Heart left ventricle (tissue), 16 donors: Measurements from ENCODE around the gene SH2D3C. TPM values are rescaled to one million over a fixed set of nuclear protein-coding genes. Genes with fewer than 3 reads are reported as not detected.

ENCODE experiments used
- ATAC-seq, 4 donors: fragments of 200-7000 bp; cut with Tn5 transposase; one replicate each; pipeline ENCODE4 v1.9.1; 2020 to 2022; ENCODE audit warnings: moderate library complexity in 4 of 4, mild to moderate bottlenecking in 3 of 4, moderate number of reproducible peaks in 1 of 4
- DNase-seq, 5 donors: peaks; one replicate each; pipeline ENCODE4 v3.0.0-alpha.2; 2020
- H3K27ac ChIP-seq, 12 donors: fragments of 200-600 bp; sonication (generic) in 4 of 12; one replicate each; pipeline versions ENCODE4 v1.5.0 to v1.8.0; 2016 to 2022; ENCODE audit warnings: mild to moderate bottlenecking in 2 of 12
- H3K27me3 ChIP-seq, 9 donors: fragments of 200-600 bp; sonication (generic) in 2 of 9; one replicate each; pipeline versions ENCODE4 v1.5.1 to v1.8.0; 2016 to 2022; ENCODE audit warnings: mild to moderate bottlenecking in 3 of 9
- H3K36me3 ChIP-seq, 9 donors: fragments of 200-600 bp; sonication (generic) in 2 of 9; one replicate each; pipeline versions ENCODE4 v1.5.0 to v1.8.0; 2018 to 2022; ENCODE audit warnings: mild to moderate bottlenecking in 2 of 9
- H3K4me1 ChIP-seq, 12 donors: fragments of 200-600 bp; sonication (generic) in 4 of 12; one replicate each; pipeline versions ENCODE4 v1.5.0 to v1.8.0; 2016 to 2022; ENCODE audit warnings: mild to moderate bottlenecking in 3 of 12
- H3K4me3 ChIP-seq, 12 donors: fragments of 200-600 bp; sonication (generic) in 4 of 12; one replicate each; pipeline versions ENCODE4 v1.5.0 to v1.8.0; 2017 to 2022; ENCODE audit warnings: mild to moderate bottlenecking in 9 of 12, moderate library complexity in 4 of 12
- H3K9me3 ChIP-seq, 12 donors: fragments of 200-600 bp; sonication (generic) in 4 of 12; one replicate each; pipeline versions ENCODE4 v1.5.0 to v1.8.0; 2016 to 2022; ENCODE audit warnings: mild to moderate bottlenecking in 1 of 12
- POLR2A ChIP-seq, 2 donors: fragments of 450-650 bp; IDR thresholded peaks; one replicate each; pipeline ENCODE4 v1.6.1; 2017; ENCODE audit warnings: antibody characterized with exemption in 2 of 2, mild to moderate bottlenecking in 2 of 2, moderate library complexity in 2 of 2
- WGBS, 4 donors: extraction: QIAGEN DNeasy Blood & Tissue Kit in 2 of 4; methylation state at CpG; one replicate each; pipeline versions ENCODE4 v1.1.5 to v1.1.7; 2013 to 2018; 5-methylcytosine and 5-hydroxymethylcytosine counted together
- intact Hi-C, 10 donors: fragments of 100-400 bp; cut with DNase I; formaldehyde crosslinking; loops; one replicate each; pipeline versions ENCODE4 v1.11.1 to v1.14.2; 2022
- polyA plus RNA-seq, 2 donors: library from polyadenylated mRNA; stranded (reverse); fragments of 200-250 nt; gene quantifications; one replicate each; pipeline ENCODE4 v1.2.3, GENCODE V29; 2013
- total RNA-seq, 9 donors: library from RNA; depleted of rRNA in 2 of 9; stranded (reverse); fragments of >200 nt in 2 of 9; fragmentation: NEBNext Ultra II Directional in 3 of 9; extraction: Animal tissue kit (Norgen Biotek cat#: 25700) in 3 of 9; gene quantifications; one replicate each; pipeline versions ENCODE4 v1.1.0 to v1.2.4, GENCODE V29; 2016 to 2023
- TF ChIP-seq, protein P1 (sequence below), 12 donors: fragments of 200-600 bp; sonication (generic) in 4 of 12; IDR thresholded peaks; one replicate each; pipeline versions ENCODE4 v1.5.0 to v1.8.0; 2018 to 2022; ENCODE audit warnings: antibody characterized with exemption in 12 of 12, mild to moderate bottlenecking in 5 of 12
- donor health status: ischemic (EF 13 %, LVEDD 7.1; RV severe dilation, severe dysfunction).
- donor health status: healthy with polysubstance abuse.
- donor health status: DM: no; HTN: yes; CAD: no.
- donor health status: DM: no; HTN: no; CAD: no.
- donor health status: ischemic (EF 25% LVEDD 6.9; RV normal size, moderate dysfunction).
- donor health status: ischemic (EF 25% LVEDD 5.7; RV mildly dilated, moderate dysfunction).
- donor health status: healthy.
- donor health status: DM: yes; HTN: yes; CAD: no.
- donor health status: ischemic (EF 35%, LVEDD 5.7; RV mildly dilated, moderate dysfunction).
- donor health status: nonischemic (EF 11% LVEDD 7.7; RV severe dilation, severe dysfunction).
- donor health status: DM: yes; HTN: yes; CAD: no.
- donor health status: PGD.
- donor health status: ischemic (EF 29% LVEDD 5.4; RV normal size, mild dysfunction).
- donor health status: nonischemic (EF 23%, LVEDD 6.1; RV moderate dilation, normal function).

SH2D3C gene
- total and polyA plus RNA-seq, 11 donors = 13.7 to 38.9 (median 21.0) TPM

DNA sequence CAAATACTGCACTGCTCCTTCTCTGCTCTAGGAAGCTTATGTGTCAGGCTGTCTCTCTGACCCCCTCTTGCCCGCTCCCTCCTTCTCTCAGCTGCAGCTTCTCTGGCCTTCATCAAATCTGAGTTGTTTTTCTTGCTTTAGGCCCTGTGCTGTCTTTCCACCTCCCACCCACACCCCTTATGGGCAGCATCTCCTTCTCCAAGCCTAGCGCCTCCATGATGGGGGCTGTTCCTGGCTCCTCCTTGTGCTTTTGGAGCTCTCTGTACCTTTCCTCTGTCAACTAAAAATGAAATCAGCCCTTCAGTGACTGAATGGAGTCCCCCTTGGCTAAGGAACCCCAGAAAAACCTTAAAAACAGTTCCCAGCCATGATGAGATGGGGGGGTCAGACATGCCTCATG is 78.3 kb downstream of the SH2D3C start:
- TF ChIP-seq POLR2A (IDR thresholded peaks at IDR 0.05) = no peak
- TF ChIP-seq, protein P1, sequence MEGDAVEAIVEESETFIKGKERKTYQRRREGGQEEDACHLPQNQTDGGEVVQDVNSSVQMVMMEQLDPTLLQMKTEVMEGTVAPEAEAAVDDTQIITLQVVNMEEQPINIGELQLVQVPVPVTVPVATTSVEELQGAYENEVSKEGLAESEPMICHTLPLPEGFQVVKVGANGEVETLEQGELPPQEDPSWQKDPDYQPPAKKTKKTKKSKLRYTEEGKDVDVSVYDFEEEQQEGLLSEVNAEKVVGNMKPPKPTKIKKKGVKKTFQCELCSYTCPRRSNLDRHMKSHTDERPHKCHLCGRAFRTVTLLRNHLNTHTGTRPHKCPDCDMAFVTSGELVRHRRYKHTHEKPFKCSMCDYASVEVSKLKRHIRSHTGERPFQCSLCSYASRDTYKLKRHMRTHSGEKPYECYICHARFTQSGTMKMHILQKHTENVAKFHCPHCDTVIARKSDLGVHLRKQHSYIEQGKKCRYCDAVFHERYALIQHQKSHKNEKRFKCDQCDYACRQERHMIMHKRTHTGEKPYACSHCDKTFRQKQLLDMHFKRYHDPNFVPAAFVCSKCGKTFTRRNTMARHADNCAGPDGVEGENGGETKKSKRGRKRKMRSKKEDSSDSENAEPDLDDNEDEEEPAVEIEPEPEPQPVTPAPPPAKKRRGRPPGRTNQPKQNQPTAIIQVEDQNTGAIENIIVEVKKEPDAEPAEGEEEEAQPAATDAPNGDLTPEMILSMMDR (IDR thresholded peaks at IDR 0.05) = no peak
- ATAC-seq = no peak
- Histone ChIP-seq H3K36me3 (no peaks in the 10 kb centered on the region), H3K27me3 (no peaks in the 10 kb centered on the region), H3K4me1 (peaks cover 0 to 14% (median 8%) of the 10 kb centered on the region in 12 donors), H3K27ac (peak overlapping the region in 9 of 12 donors; percentile 69 to 90 (median 86)), H3K4me3 (no peak overlapping the region), H3K9me3 (no peaks in the 10 kb centered on the region)
- DNase-seq = no peak
- WGBS, 4 donors = 94 to 99% (median 97%) methylated on average over 2 of the region's 2 CpGs
- intact Hi-C loops = no loop called here

DNA sequence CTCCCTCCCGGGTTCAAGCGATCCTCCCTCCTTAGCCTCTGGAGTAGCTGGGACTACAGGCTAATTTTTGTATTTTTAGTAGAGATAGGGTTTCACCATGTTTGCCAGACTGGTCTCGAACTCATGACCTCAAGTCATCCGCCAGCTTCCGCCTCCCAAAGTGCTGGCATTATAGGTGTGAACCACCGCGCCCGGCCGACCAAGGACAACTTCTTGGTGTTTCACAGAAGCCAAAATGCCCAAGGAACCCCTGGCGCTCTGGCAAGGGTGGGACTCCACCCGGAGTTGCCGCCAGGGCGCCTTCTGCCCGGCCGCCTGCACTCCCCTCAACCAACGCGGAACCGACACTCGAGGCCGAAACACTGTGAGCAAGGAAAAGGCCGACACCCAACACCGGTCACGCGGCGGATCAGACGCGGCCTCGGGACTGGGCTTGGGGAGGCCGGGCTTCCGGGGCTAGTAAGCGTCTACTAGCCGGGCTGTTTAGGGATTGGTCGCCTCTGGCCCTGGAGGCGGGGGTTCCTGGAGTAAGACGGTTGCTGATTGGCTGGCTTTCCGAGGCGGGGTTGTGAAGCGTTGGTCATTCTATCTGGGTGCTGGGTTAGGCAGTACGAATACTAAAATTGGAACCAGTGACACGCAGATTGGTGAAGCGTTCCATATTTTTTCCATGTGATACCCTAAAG is 79.3 kb downstream of the SH2D3C start:
- Histone ChIP-seq H3K36me3 (no peaks in the 10 kb centered on the region), H3K27me3 (no peaks in the 10 kb centered on the region), H3K4me3 (peak overlapping the region in 9 of 12 donors; percentile 23 to 49 (median 38)), H3K9me3 (no peaks in the 10 kb centered on the region), H3K27ac (peak overlapping the region; percentile 26 to 92 (median 87)), H3K4me1 (peaks cover 0 to 14% (median 8%) of the 10 kb centered on the region in 12 donors)
- peak; percentile 99 for ATAC-seq
- intact Hi-C loops = loop anchor here in 1 of 10 donors (1.0 kb wide), 1 partner anchor 16 kb away; the partner anchor contains the start of gene PTRH1
- peak; percentile 97 to 99 (median 98) for DNase-seq
- TF ChIP-seq POLR2A (IDR thresholded peaks at IDR 0.05) = peak in 1 of 2 donors; percentile 67
- TF ChIP-seq, protein P1 (IDR thresholded peaks at IDR 0.05) = peak in 4 of 12 donors; percentile 16 to 29 (median 24)
- 11 to 17% (median 14%) methylated on average over 37 to 41 of the region's 41 CpGs for WGBS, 4 donors

DNA sequence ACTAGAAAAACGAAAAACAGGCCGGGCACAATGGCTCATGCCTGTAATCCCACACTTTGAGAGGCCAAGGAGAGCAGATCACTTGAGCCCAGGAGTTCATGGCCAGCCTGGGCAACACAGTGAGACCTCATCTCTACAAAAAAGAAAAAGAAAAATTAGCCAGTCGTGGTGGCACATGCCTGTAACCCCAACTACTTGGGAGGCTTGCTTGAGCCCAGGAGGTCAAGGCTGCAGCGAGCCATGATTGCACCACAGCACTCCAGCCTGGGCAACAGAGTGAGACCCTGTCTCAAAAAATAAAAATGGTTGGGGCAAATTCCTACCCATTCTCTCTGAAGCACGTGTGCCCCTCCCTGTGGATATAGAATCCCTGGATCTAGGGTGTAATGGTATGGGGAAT is 80.1 kb downstream of the SH2D3C start:
- Histone ChIP-seq H3K27me3 (no peaks in the 10 kb centered on the region), H3K4me1 (peaks cover 0 to 14% (median 8%) of the 10 kb centered on the region in 12 donors), H3K9me3 (no peaks in the 10 kb centered on the region), H3K36me3 (no peaks in the 10 kb centered on the region), H3K4me3 (no peak overlapping the region), H3K27ac (peak overlapping the region in 7 of 12 donors; percentile 84 to 90 (median 88))
- DNase-seq = no peak
- ATAC-seq = no peak
- WGBS, 4 donors = 96 to 97% (median 96%) methylated on average over 5 of the region's 5 CpGs
- no peak for TF ChIP-seq POLR2A (IDR thresholded peaks at IDR 0.05)
- TF ChIP-seq, protein P1 (IDR thresholded peaks at IDR 0.05) = no peak
- intact Hi-C loops = no loop called here

DNA sequence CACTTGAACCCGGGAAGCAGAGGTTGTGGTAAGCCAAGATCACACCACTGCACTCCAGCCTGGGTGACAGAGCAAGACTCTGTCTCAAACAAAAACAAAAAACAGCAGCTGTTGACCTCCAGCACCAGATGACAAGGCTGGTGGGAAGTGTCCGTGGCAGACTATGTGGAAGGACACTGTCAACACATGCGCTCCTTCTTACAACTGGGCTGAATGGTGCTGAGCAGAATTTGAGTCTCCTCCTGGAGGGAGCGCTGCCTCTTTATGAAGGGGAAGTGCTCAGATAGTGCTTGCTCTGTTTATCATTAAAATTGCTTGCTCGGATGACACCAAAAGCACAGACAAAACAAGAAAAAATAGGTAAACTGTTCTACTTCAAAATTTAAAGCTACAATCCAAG is 80.9 kb downstream of the SH2D3C start:
- ATAC-seq (no peak), DNase-seq (no peak)
- Histone ChIP-seq H3K27me3 (no peaks in the 10 kb centered on the region), H3K36me3 (peaks cover 0 to 2% (median 0%) of the 10 kb centered on the region in 9 donors), H3K4me1 (peaks cover 0 to 14% (median 8%) of the 10 kb centered on the region in 12 donors), H3K27ac (no peak overlapping the region), H3K4me3 (no peak overlapping the region), H3K9me3 (no peaks in the 10 kb centered on the region)
- WGBS, 4 donors = 72 to 78% (median 75%) methylated on average over 5 of the region's 5 CpGs
- intact Hi-C loops = no loop called here
- TF ChIP-seq, protein P1 (IDR thresholded peaks at IDR 0.05) = no peak
- no peak for TF ChIP-seq POLR2A (IDR thresholded peaks at IDR 0.05)
